HL-60 (cell line): Measurements from ENCODE around the gene CCDC88C.

Experiments used
- CTCF ChIP-seq: IDR thresholded peaks from one replicate; pipeline ENCODE4 v1.5.1; 2011; ENCODE audit warnings: low read length, control low read depth, inconsistent platforms; ENCODE audit not compliant: insufficient read depth
- POLR2AphosphoS5 ChIP-seq: IDR thresholded peaks from 2 replicates; pipeline ENCODE4 v1.6.1; 2012; ENCODE audit warnings: low read depth
- REST ChIP-seq: IDR thresholded peaks from 2 replicates; pipeline ENCODE4 v1.6.1; 2012; ENCODE audit warnings: low read depth; ENCODE audit not compliant: insufficient replicate concordance
- SPI1 ChIP-seq: IDR thresholded peaks from 2 replicates; pipeline ENCODE4 v1.6.1; 2012; ENCODE audit warnings: low read depth, mild to moderate bottlenecking, borderline replicate concordance

- TF ChIP-seq CTCF (no peak), POLR2AphosphoS5 (no peak), REST (no peak), SPI1 (no peak)
Measured at GRCh38 chr14:91406982-91407381, 10.6 kb downstream of the CCDC88C start.
